BJ (cell line): Measurements from ENCODE around the gene GON4L. TPM values are rescaled to one million over a fixed set of nuclear protein-coding genes. Genes with fewer than 3 reads are reported as not detected.
A peak's percentile ranks its signal among the peaks of the same experiment; 100 is the strongest.

Experiments used
- CTCF ChIA-PET: fragments of 350-600 bp; formaldehyde crosslinking; extraction: SDS; loops from one replicate; lab custom pipeline; 2021; ENCODE audit warnings: antibody characterized with exemption, inconsistent platforms; lab: Yijun Ruan, JAX
- POLR2A ChIA-PET: fragments of 300-600 bp; sonication (Branson Sonifier 250); formaldehyde crosslinking; extraction: SDS; loops from one replicate; lab custom pipeline; 2021; ENCODE audit warnings: antibody characterized with exemption; lab: Charles Lee
- DNase-seq: peaks from one replicate; pipeline ENCODE4 v3.0.0-alpha.2; 2011; ENCODE audit warnings: low read depth
- H3K27me3 ChIP-seq: 2 replicates; pipeline ENCODE4 v1.6.0; 2011; ENCODE audit warnings: low read length; ENCODE audit not compliant: control insufficient read depth, insufficient read depth
- H3K36me3 ChIP-seq: 2 replicates; pipeline ENCODE4 v1.5.1; 2011; ENCODE audit warnings: low read length; ENCODE audit not compliant: control insufficient read depth, insufficient read depth
- H3K4me3 ChIP-seq: 2 replicates; pipeline ENCODE4 v1.5.1; 2011; ENCODE audit warnings: low read depth, mild to moderate bottlenecking, control low read depth, low read length
- polyA plus RNA-seq: library from polyadenylated mRNA; depleted of rRNA; stranded (reverse); fragments of >200 nt; gene quantifications from 2 replicates; pipeline ENCODE4 v1.2.3, GENCODE V29; 2011
- TF ChIP-seq, protein P1 (sequence below): IDR thresholded peaks from 2 replicates; pipeline ENCODE4 v1.5.1; 2011; ENCODE audit warnings: low read depth, mild to moderate bottlenecking, control low read depth, inconsistent platforms, low read length, moderate library complexity; ENCODE audit not compliant: insufficient read depth

Gene GON4L
- polyA plus RNA-seq, 1 experiment: 18.3 TPM

DNA sequence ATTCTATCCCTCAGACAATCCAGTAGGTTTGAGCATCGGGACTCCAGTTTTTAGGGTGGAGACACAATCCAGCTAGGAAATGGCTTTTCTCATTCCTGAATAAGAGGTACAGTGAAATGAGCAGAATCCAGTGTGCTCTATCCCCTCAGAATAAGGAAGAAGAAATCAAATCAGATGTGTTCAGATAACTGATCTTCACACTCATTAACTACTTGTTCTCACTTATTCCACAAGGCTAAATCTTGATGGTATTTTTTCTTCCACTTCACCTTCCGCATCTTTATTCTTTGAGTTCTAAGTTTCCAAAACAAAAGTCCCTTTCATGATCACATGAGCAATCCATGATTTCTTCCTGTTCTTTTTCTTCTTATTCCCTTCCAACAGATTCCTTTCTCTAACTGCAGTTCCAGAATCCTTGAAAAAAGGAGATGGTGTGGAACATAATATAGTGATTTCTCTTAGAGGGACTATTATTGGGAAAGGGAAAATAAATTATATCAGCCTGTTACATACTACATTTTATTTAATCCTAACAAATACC, 4.0 kb upstream of the GON4L start:
- POLR2A ChIA-PET: no interaction called here
- CTCF ChIA-PET: interaction anchor here (1.8 kb wide), 1 partner anchor 11 kb away, joined by 4 read pairs; no protein-coding TSS in a partner anchor
- TF ChIP-seq, protein P1, sequence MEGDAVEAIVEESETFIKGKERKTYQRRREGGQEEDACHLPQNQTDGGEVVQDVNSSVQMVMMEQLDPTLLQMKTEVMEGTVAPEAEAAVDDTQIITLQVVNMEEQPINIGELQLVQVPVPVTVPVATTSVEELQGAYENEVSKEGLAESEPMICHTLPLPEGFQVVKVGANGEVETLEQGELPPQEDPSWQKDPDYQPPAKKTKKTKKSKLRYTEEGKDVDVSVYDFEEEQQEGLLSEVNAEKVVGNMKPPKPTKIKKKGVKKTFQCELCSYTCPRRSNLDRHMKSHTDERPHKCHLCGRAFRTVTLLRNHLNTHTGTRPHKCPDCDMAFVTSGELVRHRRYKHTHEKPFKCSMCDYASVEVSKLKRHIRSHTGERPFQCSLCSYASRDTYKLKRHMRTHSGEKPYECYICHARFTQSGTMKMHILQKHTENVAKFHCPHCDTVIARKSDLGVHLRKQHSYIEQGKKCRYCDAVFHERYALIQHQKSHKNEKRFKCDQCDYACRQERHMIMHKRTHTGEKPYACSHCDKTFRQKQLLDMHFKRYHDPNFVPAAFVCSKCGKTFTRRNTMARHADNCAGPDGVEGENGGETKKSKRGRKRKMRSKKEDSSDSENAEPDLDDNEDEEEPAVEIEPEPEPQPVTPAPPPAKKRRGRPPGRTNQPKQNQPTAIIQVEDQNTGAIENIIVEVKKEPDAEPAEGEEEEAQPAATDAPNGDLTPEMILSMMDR: no peak
- no peaks in the 10 kb centered on the region for H3K36me3 ChIP-seq
- H3K27me3 ChIP-seq: no peaks in the 10 kb centered on the region
- H3K4me3 ChIP-seq: peak overlapping the region; percentile 40
- DNase-seq: no peak

DNA sequence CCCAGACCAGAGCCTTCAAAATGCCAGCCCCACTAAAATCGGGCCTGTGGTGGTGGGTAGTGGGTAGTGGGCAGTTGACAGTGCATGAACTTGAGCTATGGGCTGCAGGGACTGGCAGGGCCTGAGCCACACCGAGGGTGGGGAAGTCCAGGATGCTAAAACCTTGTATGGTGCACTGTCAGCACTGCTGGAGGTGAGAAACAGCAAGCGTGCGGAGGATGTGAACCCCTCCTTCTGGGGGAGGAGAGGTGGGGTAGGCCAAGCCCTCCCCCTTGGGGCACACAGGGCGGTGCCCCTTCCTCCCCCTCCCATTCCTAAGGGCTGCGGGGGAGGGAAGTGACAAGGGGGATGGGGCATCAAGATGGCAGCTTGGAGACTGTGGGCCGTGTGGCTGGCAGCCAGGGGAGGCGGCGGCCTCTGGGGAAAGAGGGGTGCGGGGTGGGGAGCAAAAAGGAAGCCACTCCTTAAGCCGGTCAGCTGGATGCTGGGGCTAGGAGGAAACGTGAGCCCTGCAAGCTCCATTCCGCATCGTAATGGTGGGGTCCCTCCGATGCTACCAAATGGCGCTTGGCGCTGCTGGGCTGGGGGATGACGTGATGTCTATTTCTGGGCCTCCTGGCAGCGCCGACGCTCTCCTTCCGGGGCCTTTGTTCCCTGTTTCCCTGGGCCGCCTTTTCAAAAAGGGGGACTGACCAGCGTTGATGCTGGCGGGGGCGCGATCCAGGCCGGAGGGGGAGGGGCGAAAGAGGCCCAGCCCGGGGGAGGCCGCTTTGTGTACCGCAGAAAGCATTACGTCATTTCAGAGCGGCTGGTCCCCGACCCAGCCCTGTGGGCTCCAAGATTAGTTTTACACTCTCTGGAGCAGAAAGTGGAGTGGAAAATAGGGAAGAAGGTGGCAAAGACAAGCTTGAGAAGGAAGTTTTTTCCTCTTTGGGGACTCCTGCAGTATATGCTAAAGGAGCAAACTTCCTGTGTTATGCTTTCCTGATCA, 3.2 kb upstream of the GON4L start:
- DNase-seq: no peak
- TF ChIP-seq, protein P1: no peak
- Histone ChIP-seq H3K4me3 (peak overlapping the region; percentile 40), H3K27me3 (no peaks in the 10 kb centered on the region), H3K36me3 (no peaks in the 10 kb centered on the region; the same call in 1 of the 2 replicates)
- ChIA-PET CTCF (interaction anchor here (0.6 to 1.3 kb wide), 5 partner anchors 9 to 102 kb away, joined by 3 read pairs; no protein-coding TSS in a partner anchor), POLR2A (interaction anchor here (0.5 to 1.5 kb wide), 3 partner anchors 8 to 73 kb away, joined by 3 to 9 read pairs (median 3); no protein-coding TSS in a partner anchor)

DNA sequence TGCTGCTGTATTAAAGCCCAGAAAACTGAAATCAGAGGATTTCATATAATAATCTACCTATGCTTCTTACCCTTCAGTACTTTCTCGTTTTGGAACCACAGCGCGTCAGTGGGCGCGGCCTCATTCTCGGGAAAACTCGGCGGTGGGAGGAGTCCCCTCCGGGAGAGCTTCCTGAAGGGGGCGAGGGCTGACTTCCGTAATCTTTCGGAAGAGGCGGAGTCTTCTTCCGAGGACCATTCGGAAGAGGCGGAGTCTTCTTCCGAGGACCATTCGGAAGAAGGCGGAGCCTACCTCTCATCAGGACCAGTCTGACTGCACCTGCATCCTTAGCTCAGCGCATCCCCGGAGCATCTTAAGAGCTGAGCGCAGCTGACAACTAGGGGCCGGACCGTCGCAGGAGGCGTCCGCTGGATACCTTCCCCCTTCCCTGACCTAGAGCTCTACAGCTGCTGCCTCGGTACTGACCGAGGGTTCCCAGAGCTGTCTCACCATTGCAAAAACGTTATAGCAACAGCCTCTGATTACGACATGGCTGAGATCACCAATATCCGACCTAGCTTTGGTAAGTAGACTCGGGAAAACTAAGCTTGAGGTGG, 2.3 kb upstream of the GON4L start, which contains the start of gene SYT11:
SYT11 (plus strand) TSS at position 334 of the 596 bp plus-strand sequence; CDS start at position 529, 195 bp downstream.
- H3K4me3 ChIP-seq: peak within 1 kb of the TSS; percentile 40
- CTCF ChIA-PET: interaction anchor here (0.6 to 1.3 kb wide), 5 partner anchors 9 to 103 kb away, joined by 3 read pairs; no protein-coding TSS in a partner anchor
- peak; percentile 79 for DNase-seq
- POLR2A ChIA-PET: interaction anchor here (0.5 to 1.5 kb wide), 3 partner anchors 8 to 74 kb away, joined by 3 to 9 read pairs (median 3); no protein-coding TSS in a partner anchor
- TF ChIP-seq, protein P1: no peak
- no peaks in the 10 kb centered on the region; the same call in 1 of the 2 replicates for H3K36me3 ChIP-seq
- no peaks in the 10 kb centered on the region for H3K27me3 ChIP-seq

DNA sequence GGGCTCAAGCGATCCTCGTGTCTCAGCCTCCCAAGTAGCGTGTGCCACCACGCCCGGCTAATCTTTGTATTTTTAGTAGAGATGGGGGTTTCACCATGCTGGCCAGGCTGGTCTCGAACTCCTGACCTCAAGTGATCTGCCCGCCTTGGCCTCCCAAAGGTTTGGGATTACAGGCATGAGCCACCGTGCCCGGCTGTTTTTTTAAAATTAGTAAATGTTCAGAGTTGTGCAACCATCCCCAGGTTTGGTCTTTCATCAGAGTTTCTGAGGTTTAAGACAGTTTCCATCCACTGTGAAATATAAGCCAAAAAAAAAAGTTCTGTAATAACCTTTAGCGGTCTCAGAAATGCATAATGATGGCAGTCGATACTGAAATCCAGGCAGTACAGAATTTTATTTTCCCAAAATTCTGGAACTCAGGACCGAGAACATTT, 1.8 kb upstream of the GON4L start:
- POLR2A ChIA-PET: interaction anchor here (1.4 to 1.5 kb wide), 2 partner anchors 34 to 75 kb away, joined by 3 to 9 read pairs; no protein-coding TSS in a partner anchor
- CTCF ChIA-PET: interaction anchor here (0.8 to 1.3 kb wide), 2 partner anchors 10 to 17 kb away, joined by 3 read pairs; no protein-coding TSS in a partner anchor
- H3K36me3 ChIP-seq: no peaks in the 10 kb centered on the region; the same call in 1 of the 2 replicates
- H3K4me3 ChIP-seq: peak overlapping the region; percentile 37
- DNase-seq: no peak
- H3K27me3 ChIP-seq: no peaks in the 10 kb centered on the region
- TF ChIP-seq, protein P1: no peak
